Activated CD8-positive, alpha-beta memory T cell treated with anti-CD3 and anti-CD28 coated beads, Interleukin-2, amount 50 U/mL, for 4 hours (primary cell): ENCODE data around the gene VAMP4.

ENCODE experiments used
- DNase-seq: peaks from one replicate; pipeline ENCODE4 v3.0.0-alpha.2; 2020

VAMP4 gene

GRCh38 chr1:171741872-171742576, at the start of gene VAMP4:
Gene VAMP4 (minus strand): TSS chr1:171742065. CDS start chr1:171738414, 3,651 bp downstream.
- peak; percentile 85 for DNase-seq

- DNase-seq = no peak
These were observed 48.5 kb upstream of the VAMP4 start for GRCh38 chr1:171790318-171790717.

GRCh38 chr1:171788696-171789095, 46.8 kb upstream of the VAMP4 start:
- no peak for DNase-seq

DNA sequence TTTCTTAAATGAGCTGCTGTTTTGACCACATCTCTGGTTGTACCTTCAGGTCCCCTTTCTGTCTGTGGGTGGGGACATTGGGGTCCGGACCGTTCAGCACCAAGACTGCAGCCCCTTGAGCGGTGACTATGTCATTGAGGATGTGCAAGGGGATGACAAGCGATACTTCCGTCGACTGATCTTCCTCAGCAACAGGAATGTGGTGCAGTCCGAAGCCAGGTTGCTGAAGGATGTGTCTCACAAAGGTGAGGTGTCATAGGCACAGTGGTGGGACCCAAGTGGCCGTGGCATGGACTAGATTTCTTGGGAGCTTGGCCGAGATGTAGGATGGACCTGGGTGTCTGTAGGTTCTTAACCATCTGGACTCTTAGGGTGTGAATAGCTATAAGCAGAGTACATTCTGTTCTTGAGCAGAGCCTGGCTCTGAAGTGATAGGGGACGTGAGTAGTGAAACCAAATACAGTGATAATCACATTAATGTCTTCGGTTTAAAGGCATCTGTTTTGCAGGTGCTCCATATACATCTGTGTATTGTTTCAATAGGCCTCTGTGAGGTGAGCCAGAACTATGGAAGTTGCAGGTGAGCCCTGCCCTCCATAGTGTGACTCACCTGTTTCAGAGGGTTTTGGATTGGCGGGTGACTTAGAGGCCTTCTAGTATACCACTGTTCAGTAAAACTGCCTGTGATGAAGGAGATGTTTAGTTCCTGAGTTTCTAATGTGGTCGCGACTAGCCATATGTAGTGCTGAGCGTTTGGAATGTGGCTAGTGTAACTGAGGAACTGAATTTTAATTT, 46.0 kb upstream of the VAMP4 start:
- DNase-seq = no peak

GRCh38 chr1:171786534-171786933, 44.7 kb upstream of the VAMP4 start:
- DNase-seq = no peak

GRCh38 chr1:171785766-171786165, 43.9 kb upstream of the VAMP4 start:
- DNase-seq = no peak

GRCh38 chr1:171784784-171785183, 42.9 kb upstream of the VAMP4 start:
- no peak for DNase-seq

DNA sequence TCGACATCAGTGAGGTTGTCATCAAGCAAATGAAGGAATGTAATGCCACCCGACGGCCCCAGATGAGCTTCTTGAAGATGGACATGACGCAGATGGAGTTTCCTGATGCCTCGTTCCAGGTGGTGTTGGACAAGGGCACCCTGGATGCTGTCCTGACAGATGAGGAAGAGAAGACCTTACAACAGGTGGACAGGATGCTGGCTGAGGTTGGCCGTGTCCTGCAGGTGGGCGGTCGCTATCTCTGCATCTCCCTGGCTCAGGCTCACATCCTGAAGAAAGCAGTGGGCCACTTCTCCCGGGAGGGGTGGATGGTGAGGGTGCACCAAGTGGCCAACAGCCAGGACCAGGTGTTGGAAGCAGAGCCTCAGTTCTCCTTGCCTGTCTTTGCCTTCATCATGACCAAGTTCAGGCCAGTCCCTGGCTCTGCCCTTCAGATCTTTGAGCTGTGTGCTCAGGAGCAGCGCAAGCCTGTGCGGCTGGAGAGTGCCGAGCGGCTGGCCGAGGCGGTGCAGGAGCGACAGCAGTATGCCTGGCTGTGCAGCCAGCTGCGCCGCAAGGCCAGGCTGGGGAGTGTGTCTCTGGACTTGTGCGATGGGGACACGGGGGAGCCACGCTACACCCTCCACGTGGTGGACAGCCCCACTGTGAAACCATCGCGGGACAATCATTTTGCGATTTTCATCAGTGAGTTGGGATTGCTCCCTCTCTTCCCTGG, 42.1 kb upstream of the VAMP4 start:
- DNase-seq = no peak

- peak; percentile 96 for DNase-seq
These were observed 39.5 kb upstream of the VAMP4 start, which contains the start of gene METTL13 for GRCh38 chr1:171781176-171781875. Gene METTL13 (plus strand): TSS chr1:171781660. CDS start chr1:171781968, 308 bp downstream.

GRCh38 chr1:171780583-171781175, 38.8 kb upstream of the VAMP4 start:
- DNase-seq = no peak

DNA sequence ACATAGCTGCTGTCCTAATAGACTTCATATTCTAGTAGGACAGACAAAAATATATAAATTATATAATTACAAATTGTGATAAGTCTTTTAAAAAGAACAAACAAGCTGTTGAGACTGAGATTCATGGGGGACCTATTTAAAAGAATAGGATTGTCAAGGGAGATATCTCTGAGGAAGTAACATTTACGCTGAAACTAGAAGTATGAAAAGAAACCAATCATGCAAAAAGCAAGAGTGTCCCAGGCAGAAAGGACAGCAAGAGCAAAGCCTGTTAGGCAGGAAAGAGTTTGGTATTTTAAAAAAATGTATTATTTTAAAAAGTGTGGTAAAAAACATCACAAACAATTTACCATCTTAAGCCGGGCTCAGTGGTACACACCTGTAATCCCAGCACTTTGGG, 30.4 kb upstream of the VAMP4 start:
- no peak for DNase-seq

DNA sequence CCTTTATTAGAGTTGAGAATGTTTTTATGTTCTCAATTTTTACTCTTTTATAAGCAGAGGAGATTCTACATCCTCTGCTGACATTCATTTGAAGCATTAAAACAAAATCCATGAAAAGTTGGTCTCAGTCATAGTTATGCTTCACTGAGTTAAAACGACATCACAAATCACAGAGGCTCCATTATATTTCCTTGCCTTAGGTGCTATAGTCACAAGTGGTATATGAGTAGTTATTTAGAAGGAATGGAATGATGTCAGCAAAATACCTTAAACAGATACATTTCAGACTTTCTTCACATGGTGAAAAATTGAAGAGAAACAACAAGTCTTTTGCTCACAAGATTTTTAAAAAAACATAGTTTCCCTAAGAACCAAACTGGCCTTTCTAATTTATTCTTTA, 27.9 kb upstream of the VAMP4 start:
- DNase-seq = no peak

- DNase-seq = no peak
These were observed 27.3 kb upstream of the VAMP4 start for GRCh38 chr1:171769171-171769570.

DNA sequence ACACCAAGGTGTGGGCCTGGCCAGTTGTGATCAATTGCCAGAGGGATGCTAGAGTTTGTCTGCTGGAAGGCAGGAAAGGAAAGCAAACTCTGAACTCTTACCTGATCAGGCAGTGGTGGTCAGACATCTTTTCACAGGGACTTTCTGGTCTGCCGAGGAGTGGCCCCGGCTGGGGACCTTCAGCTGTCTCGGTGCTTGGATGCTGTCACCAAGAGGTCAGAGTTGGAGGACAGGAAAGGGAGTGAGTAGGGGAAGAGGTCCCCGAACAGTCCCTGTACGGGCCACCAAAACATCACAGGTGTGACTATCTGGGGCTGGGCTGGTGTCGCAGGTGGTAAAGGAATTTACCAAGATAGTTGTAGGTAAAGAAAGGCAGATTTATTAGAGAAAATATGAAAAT, 21.9 kb upstream of the VAMP4 start:
- no peak for DNase-seq

DNA sequence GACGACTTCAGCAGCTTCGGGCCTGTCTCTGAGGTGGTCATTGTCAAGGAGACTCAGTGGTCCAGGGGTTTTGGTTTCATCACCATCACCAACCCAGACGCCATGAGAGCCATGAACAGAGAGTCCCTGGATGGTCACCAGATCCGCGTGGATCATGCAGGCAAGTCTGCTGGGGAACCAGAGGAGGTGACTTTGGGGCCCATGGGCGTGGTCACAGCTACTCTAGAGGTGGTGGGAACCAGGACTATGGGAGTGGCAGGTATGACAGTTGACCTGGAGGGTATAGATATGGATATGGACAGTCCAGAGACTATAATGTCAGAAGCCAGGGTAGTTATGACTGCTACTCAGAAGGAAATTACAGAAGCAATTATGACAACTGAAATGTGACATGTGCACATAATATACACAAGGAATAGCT, 20.3 kb upstream of the VAMP4 start:
- DNase-seq = no peak

DNA sequence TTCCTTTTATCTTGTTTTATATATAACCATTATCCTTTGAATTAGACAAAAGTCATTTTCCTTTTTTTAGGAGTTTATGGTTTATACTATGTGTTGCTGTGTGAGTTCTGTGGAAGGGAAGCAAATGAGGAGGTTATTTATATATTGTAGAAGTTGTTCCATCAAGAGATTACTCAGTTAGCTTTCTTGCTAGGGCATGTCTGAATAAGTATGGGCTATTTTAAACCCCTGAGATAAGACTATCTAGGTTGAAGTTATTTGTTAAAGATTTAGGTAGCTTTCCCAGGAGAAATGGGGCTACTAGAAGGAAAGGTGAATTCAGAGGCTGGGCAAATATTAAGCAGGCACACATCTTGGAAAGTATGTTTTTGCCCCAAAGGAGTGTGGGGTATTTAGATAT, 16.1 kb upstream of the VAMP4 start:
- no peak for DNase-seq

GRCh38 chr1:171756856-171757255, 15.0 kb upstream of the VAMP4 start:
- no peak for DNase-seq

- no peak for DNase-seq
These were observed 13.1 kb upstream of the VAMP4 start for GRCh38 chr1:171754971-171755370.

- no peak for DNase-seq
These were observed 12.5 kb upstream of the VAMP4 start for GRCh38 chr1:171754353-171754705.

DNA sequence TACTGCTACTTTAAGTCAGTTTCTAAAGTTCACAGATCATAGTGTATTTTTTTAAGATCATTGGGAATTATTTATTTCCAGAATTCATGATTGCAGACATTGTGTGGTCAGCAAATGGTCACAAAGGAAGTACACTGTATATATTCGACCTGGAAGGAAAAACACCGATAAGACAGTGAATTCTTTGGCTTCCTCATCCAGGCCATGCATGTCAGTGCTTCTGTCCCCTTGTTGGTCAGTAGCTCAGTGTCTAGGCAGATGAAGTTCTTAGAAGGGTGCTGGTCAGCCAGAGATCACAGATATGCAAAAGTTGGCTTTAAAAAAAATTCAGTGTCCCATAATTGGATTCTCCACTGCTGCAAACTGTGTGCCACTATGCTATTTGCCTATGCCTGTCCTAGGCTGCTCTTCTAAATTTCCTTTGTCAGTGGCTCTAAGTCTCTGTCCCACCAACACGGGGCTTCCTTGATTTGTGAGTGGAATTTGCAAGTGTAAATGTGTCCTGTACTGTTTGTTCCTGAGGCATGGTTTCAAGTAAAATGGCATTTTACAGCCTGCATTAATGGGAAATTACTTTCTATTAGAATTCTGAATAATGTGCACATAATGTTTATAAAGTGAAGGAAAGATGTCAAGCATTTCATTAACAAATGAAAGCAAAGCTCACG, 12.0 kb upstream of the VAMP4 start:
- DNase-seq = no peak

DNA sequence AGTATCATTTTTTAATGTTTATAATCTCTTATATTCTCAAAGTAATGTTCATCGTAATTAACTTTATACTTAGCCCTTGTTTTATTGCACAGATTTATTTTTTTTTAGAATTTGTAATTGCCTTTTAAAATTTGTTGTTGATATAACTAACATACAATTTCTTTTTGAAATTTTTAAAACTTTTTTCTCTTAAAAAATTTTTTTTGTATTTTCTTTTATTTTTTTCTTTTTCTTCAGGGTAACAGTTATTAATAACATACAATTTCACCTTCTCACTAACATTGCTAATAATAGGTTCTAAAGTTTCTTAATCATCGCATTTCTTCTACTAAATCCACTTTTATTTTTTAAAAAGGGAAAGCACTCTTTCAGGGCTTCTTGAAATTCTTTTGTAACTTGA, 11.3 kb upstream of the VAMP4 start:
- DNase-seq = no peak

GRCh38 chr1:171751221-171751620, 9.4 kb upstream of the VAMP4 start:
- DNase-seq = no peak
